Neural cell (in vitro differentiated cells): ENCODE measurements around the gene PFKFB3. TPM values are rescaled to one million over a fixed set of nuclear protein-coding genes. Genes with fewer than 3 reads are reported as not detected.
"Not testable (repeated sequence)": the region's sequence is repeated elsewhere in the genome, so short reads cannot be mapped to it uniquely, and the experiment has no call there.

ENCODE experiments used
- H2AFZ ChIP-seq: fragments of 200-600, 300-800 bp; sonication (generic), shearing (Covaris generic); 2 replicates; pipeline ENCODE4 v1.6.0; 2014; ENCODE audit warnings: low read depth, mild to moderate bottlenecking, antibody characterized with exemption, low read length, moderate library complexity
- H3F3A ChIP-seq: fragments of 200-600 bp; shearing (Covaris generic); 2 replicates; pipeline ENCODE4 v1.6.1; 2016; ENCODE audit warnings: mild to moderate bottlenecking, moderate library complexity, mixed read lengths, antibody characterized with exemption, low read length; ENCODE audit not compliant: insufficient read depth, poor library complexity, severe bottlenecking
- H3K27ac ChIP-seq: fragments of 200-600, 300-800 bp; sonication (generic), shearing (Covaris generic); 2 replicates; pipeline ENCODE4 v1.5.1; 2014; ENCODE audit warnings: mild to moderate bottlenecking, low read length, moderate library complexity
- H3K27me3 ChIP-seq: fragments of 300-800, 200-600 bp; sonication (generic), shearing (Covaris generic); 2 replicates; pipeline ENCODE4 v1.6.0; 2014; ENCODE audit warnings: mild to moderate bottlenecking, low read depth, low read length, moderate library complexity; ENCODE audit not compliant: insufficient read depth
- H3K36me3 ChIP-seq: fragments of 300-800, 200-600 bp; sonication (generic), shearing (Covaris generic); 2 replicates; pipeline ENCODE4 v1.5.1; 2014; ENCODE audit warnings: mild to moderate bottlenecking, antibody characterized with exemption, low read length, moderate library complexity; ENCODE audit not compliant: insufficient read depth
- H3K4me2 ChIP-seq: fragments of 300-800, 200-600 bp; sonication (generic), shearing (Covaris generic); 2 replicates; pipeline ENCODE4 v1.6.0; 2014; ENCODE audit warnings: mild to moderate bottlenecking, low read length
- H3K4me3 ChIP-seq: fragments of 300-800, 200-600 bp; sonication (generic), shearing (Covaris generic); 2 replicates; pipeline ENCODE4 v1.5.1; 2014; ENCODE audit warnings: mild to moderate bottlenecking, low read length, moderate library complexity
- H3K79me2 ChIP-seq: fragments of 200-600 bp; shearing (Covaris generic); replicated peaks from 2 replicates; pipeline ENCODE4 v1.6.0; 2014; ENCODE audit warnings: mild to moderate bottlenecking, low read length, moderate library complexity; ENCODE audit not compliant: insufficient read depth
- H3K9ac ChIP-seq: fragments of 300-800, 200-600 bp; sonication (generic), shearing (Covaris generic); 2 replicates; pipeline ENCODE4 v1.6.1; 2016; ENCODE audit warnings: mild to moderate bottlenecking, low read length, mixed read lengths
- H3K9me2 ChIP-seq: fragments of 200-600 bp; shearing (Covaris generic); 2 replicates; pipeline ENCODE4 v1.6.1; 2016; ENCODE audit warnings: mild to moderate bottlenecking, low read length, mixed read lengths; ENCODE audit not compliant: insufficient read depth
- H3K9me3 ChIP-seq: fragments of 200-600, 300-800 bp; sonication (generic), shearing (Covaris generic); 2 replicates; pipeline ENCODE4 v1.6.1; 2016; ENCODE audit warnings: mild to moderate bottlenecking, mixed run types, low read length, moderate library complexity, mixed read lengths
- H4K20me1 ChIP-seq: fragments of 200-600 bp; shearing (Covaris generic); 2 replicates; pipeline ENCODE4 v1.6.1; 2016; ENCODE audit warnings: mild to moderate bottlenecking, mixed run types; ENCODE audit not compliant: insufficient read depth
- EP300 ChIP-seq: fragments of 450-650 bp; conservative IDR thresholded peaks from 2 replicates; pipeline ENCODE4 v1.6.1; 2014; ENCODE audit warnings: antibody characterized with exemption, mild to moderate bottlenecking, moderate library complexity; ENCODE audit not compliant: poor library complexity, severe bottlenecking
- EZH2 ChIP-seq: fragments of 200-600, 300-800 bp; shearing (Covaris generic), sonication (generic); IDR thresholded peaks from 2 replicates; pipeline ENCODE4 v1.6.1; 2014; ENCODE audit warnings: antibody characterized with exemption, low read length, borderline replicate concordance, mild to moderate bottlenecking; ENCODE audit not compliant: insufficient read depth, poor library complexity, severe bottlenecking
- MXI1 ChIP-seq: fragments of 450-650 bp; conservative IDR thresholded peaks from 2 replicates; pipeline ENCODE4 v1.6.1; 2014; ENCODE audit warnings: antibody characterized with exemption, mild to moderate bottlenecking; ENCODE audit not compliant: poor library complexity, severe bottlenecking
- POLR2AphosphoS5 ChIP-seq: IDR thresholded peaks from 2 replicates; pipeline ENCODE4 v1.6.1; 2012
- RAD21 ChIP-seq: fragments of 450-650 bp; conservative IDR thresholded peaks from 2 replicates; pipeline ENCODE4 v1.6.1; 2014; ENCODE audit warnings: antibody characterized with exemption, mild to moderate bottlenecking, moderate library complexity
- SMC3 ChIP-seq: fragments of 450-650 bp; conservative IDR thresholded peaks from 2 replicates; pipeline ENCODE4 v1.6.1; 2014; ENCODE audit warnings: antibody characterized with exemption, mild to moderate bottlenecking, moderate library complexity; ENCODE audit not compliant: poor library complexity
- TAF1 ChIP-seq: IDR thresholded peaks from 2 replicates; pipeline ENCODE4 v1.6.1; 2012; ENCODE audit warnings: low read depth
- polyA plus RNA-seq: library from polyadenylated mRNA; depleted of rRNA; stranded (reverse); fragments of >200 nt; gene quantifications from 2 replicates; pipeline ENCODE4 v1.2.3, GENCODE V29; 2014
- TF ChIP-seq, protein P1 (sequence below): IDR thresholded peaks from 2 replicates; pipeline ENCODE4 v1.6.1; 2012; ENCODE audit warnings: borderline replicate concordance
- TF ChIP-seq, protein P2 (sequence below): fragments of 450-650 bp; IDR thresholded peaks from 2 replicates; pipeline ENCODE4 v1.5.1; 2014; ENCODE audit warnings: antibody characterized with exemption, mild to moderate bottlenecking, moderate library complexity; ENCODE audit not compliant: poor library complexity, severe bottlenecking

PFKFB3 gene
- polyA plus RNA-seq, 1 donor from 2014 or later, result 33.4 TPM

DNA sequence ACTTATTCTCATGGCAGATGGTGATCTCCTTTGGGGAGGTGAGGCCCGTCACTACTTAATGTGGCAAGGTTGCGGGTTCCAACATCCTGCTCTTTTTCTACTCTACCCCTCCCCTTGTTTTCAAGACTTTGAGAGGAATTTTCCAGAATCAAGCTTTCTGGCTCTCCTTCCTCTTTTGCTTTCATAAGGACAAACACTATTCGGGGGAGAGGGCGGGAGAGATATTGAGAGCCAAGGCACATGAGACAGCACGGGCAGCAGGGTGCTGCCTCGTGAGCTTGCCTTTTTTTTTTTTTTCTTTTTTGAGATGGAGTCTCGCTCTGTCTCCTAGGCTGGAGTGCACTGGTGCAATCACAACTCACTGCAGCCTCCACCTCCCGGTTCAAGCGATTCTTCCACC lies 6.9 kb upstream of the PFKFB3 start:
- Histone ChIP-seq H4K20me1 (no peaks in the 10 kb centered on the region), H3K36me3 (no peaks in the 10 kb centered on the region), H3K27ac (no peak overlapping the region), H3K9me3 (no peaks in the 10 kb centered on the region), H3K4me2 (no peak overlapping the region), H2AFZ (no peak overlapping the region), H3K79me2 (no peaks in the 10 kb centered on the region), H3K9ac (no peak overlapping the region), H3K4me3 (no peak overlapping the region), H3K27me3 (peaks cover 12% of the 10 kb centered on the region), H3F3A (no peaks in the 10 kb centered on the region), H3K9me2 (no peaks in the 10 kb centered on the region)
- TF ChIP-seq, protein P1, sequence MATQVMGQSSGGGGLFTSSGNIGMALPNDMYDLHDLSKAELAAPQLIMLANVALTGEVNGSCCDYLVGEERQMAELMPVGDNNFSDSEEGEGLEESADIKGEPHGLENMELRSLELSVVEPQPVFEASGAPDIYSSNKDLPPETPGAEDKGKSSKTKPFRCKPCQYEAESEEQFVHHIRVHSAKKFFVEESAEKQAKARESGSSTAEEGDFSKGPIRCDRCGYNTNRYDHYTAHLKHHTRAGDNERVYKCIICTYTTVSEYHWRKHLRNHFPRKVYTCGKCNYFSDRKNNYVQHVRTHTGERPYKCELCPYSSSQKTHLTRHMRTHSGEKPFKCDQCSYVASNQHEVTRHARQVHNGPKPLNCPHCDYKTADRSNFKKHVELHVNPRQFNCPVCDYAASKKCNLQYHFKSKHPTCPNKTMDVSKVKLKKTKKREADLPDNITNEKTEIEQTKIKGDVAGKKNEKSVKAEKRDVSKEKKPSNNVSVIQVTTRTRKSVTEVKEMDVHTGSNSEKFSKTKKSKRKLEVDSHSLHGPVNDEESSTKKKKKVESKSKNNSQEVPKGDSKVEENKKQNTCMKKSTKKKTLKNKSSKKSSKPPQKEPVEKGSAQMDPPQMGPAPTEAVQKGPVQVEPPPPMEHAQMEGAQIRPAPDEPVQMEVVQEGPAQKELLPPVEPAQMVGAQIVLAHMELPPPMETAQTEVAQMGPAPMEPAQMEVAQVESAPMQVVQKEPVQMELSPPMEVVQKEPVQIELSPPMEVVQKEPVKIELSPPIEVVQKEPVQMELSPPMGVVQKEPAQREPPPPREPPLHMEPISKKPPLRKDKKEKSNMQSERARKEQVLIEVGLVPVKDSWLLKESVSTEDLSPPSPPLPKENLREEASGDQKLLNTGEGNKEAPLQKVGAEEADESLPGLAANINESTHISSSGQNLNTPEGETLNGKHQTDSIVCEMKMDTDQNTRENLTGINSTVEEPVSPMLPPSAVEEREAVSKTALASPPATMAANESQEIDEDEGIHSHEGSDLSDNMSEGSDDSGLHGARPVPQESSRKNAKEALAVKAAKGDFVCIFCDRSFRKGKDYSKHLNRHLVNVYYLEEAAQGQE, result no peak
- TF ChIP-seq EP300 (no peak), EZH2 (no peak), RAD21 (no peak), TAF1 (no peak), POLR2AphosphoS5 (no peak), MXI1 (no peak), SMC3 (no peak)
- TF ChIP-seq, protein P2, sequence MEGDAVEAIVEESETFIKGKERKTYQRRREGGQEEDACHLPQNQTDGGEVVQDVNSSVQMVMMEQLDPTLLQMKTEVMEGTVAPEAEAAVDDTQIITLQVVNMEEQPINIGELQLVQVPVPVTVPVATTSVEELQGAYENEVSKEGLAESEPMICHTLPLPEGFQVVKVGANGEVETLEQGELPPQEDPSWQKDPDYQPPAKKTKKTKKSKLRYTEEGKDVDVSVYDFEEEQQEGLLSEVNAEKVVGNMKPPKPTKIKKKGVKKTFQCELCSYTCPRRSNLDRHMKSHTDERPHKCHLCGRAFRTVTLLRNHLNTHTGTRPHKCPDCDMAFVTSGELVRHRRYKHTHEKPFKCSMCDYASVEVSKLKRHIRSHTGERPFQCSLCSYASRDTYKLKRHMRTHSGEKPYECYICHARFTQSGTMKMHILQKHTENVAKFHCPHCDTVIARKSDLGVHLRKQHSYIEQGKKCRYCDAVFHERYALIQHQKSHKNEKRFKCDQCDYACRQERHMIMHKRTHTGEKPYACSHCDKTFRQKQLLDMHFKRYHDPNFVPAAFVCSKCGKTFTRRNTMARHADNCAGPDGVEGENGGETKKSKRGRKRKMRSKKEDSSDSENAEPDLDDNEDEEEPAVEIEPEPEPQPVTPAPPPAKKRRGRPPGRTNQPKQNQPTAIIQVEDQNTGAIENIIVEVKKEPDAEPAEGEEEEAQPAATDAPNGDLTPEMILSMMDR, result no peak

DNA sequence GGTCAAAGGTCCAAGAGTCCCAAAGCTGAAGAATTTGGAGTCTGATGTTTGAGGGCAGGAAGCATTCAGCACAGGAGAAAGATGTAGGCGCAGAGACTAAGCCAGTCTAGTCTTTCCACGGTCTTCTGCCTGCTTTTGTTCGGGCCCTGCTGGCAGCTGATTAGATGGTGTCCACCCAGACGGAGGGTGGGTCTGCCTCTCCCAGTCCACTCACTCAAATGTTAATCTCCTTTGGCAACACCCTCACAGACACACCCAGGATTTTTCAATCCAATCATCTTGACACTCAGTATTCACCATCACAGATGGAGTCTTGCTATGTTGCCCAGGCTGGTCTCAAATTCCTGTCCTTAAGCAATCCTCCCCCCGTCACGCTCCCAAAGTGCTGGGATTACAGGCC lies 6.2 kb upstream of the PFKFB3 start:
- H3K9me3 ChIP-seq, H2AFZ ChIP-seq, H3F3A ChIP-seq, H3K36me3 ChIP-seq, H3K4me2 ChIP-seq, H3K9ac ChIP-seq, H3K4me3 ChIP-seq, H3K27ac ChIP-seq, H4K20me1 ChIP-seq, H3K9me2 ChIP-seq, H3K79me2 ChIP-seq: not testable (repeated sequence)
- H3K27me3 ChIP-seq, result peaks cover 15% of the 10 kb centered on the region

DNA sequence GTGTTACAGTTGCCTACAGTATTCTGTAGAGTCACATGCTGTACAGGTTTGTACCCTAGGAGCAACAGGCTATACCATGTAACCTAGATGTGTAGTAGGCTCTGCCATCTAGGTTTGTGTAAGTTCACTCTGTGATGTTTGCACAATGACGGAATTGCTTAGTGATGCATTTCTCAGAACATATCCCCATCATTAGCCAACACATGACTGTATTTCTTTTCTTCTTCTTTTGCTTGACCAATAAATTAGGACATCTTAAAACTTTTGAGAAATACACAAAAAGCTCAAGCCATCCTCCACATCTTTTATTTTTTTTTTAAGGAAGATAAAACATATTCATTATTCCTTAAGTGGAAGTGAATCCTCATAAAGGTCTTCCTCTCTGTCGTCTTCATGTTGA lies 5.4 kb upstream of the PFKFB3 start:
- no peaks in the 10 kb centered on the region for H4K20me1 ChIP-seq
- H3K9me3 ChIP-seq, result no peaks in the 10 kb centered on the region
- no peaks in the 10 kb centered on the region for H3K36me3 ChIP-seq
- no peak overlapping the region for H3K4me2 ChIP-seq
- no peaks in the 10 kb centered on the region for H3F3A ChIP-seq
- H3K79me2 ChIP-seq, result no peaks in the 10 kb centered on the region
- no peak overlapping the region for H3K4me3 ChIP-seq
- TF ChIP-seq EP300, result no peak
- no peak for TF ChIP-seq EZH2
- TF ChIP-seq, protein P2, result no peak
- H2AFZ ChIP-seq, result no peak overlapping the region
- H3K27ac ChIP-seq, result no peak overlapping the region
- no peaks in the 10 kb centered on the region for H3K9me2 ChIP-seq
- no peak overlapping the region for H3K9ac ChIP-seq
- H3K27me3 ChIP-seq, result peaks cover 15% of the 10 kb centered on the region
